Measurements from ENCODE around the gene SSBP3. TPM values are rescaled to one million over a fixed set of nuclear protein-coding genes. Genes with fewer than 3 reads are reported as not detected.

The SSBP3 gene
- total and polyA plus RNA-seq, 9 of the 15 experiments (the other 6 are each of a cell fraction or from before 2014, with no cell fraction given) = 8.7 to 108 (median 33.8) TPM

GRCh38 chr1:54255026-54255702, 151.0 kb downstream of the SSBP3 start:
- ChIA-PET POLR2A (interaction anchor here (0.8 kb wide), 1 partner anchor 42 kb away, joined by 3 read pairs; no protein-coding TSS in a partner anchor), CTCF (ENCODE audit: low intra/inter-chr PET ratio) (no interaction called here)

More at GRCh38 chr1:54255026-54255702, 151.0 kb downstream of the SSBP3 start:
- TF ChIP-seq ZNF311 (CRISPR knock-in tag; IDR thresholded peaks at IDR 0.05) (no peak), HDAC1 (IDR thresholded peaks at IDR 0.05) (no peak), E2F1 (CRISPR knock-in tag; IDR thresholded peaks at IDR 0.05) (no peak)
- TF ChIP-seq, protein P1, sequence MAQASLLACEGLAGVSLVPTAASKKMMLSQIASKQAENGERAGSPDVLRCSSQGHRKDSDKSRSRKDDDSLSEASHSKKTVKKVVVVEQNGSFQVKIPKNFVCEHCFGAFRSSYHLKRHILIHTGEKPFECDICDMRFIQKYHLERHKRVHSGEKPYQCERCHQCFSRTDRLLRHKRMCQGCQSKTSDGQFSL (CRISPR knock-in tag; IDR thresholded peaks at IDR 0.05) = no peak
- TF ChIP-seq, protein P1 (tag; IDR thresholded peaks at IDR 0.05) = peak in 1 of 2 experiments; percentile 83; a peak in 2 of 4 replicates
- 91% methylated on average over 8 of the region's 9 CpGs for WGBS (ENCODE audit: insufficient coverage, low coverage, missing lambda C conversion rate)
- Histone ChIP-seq H2AFZ (ENCODE audit: low read depth, low read length) (no peak overlapping the region), H3K9me1 (ENCODE audit: control insufficient read depth, insufficient read depth, low read length) (no peaks in the 10 kb centered on the region), H3K9ac (ENCODE audit: insufficient read depth in 1 of 2, low read depth in 2 of 2, low read length in 2 of 2) (peak overlapping the region in 1 of 2 experiments; percentile 21; a peak in 1 of 4 replicates), H3K27me3 (ENCODE audit: control insufficient read depth in 2 of 2, insufficient read depth in 2 of 2, low read length in 2 of 2) (no peaks in the 10 kb centered on the region), H3K9me3 (replicated peaks; ENCODE audit: control insufficient read depth, insufficient read depth, low read depth, low read length) (no peaks in the 10 kb centered on the region), H4K20me1 (replicated peaks; ENCODE audit: control insufficient read depth, insufficient read depth, low read length) (no peaks in the 10 kb centered on the region), H3K4me3 (no peak overlapping the region), H3K79me2 (ENCODE audit: control insufficient read depth, insufficient read depth, low read length) (no peaks in the 10 kb centered on the region), H3K4me1 (replicated peaks in 1 of 2; ENCODE audit: control insufficient read depth in 2 of 2, insufficient read depth in 2 of 2, low read length in 2 of 2) (peaks cover 0 to 7% of the 10 kb centered on the region in 2 experiments; a peak in 1 of 5 replicates), H3K36me3 (ENCODE audit: control insufficient read depth, insufficient read depth, low read length) (peaks cover 29% of the 10 kb centered on the region; the same call in 2 of the 3 replicates), H3K4me2 (ENCODE audit: insufficient read depth, low read length) (no peak overlapping the region), H3K27ac (ENCODE audit: extremely low read depth, low read depth, low read length) (no peak overlapping the region)
- no peak for DNase-seq (ENCODE audit: extremely low read depth in 1 of 4, low spot score in 3 of 4)
- intact Hi-C loops (cut with micrococcal nuclease) (no loop called here), in situ Hi-C loops (cut with MboI) (no loop called here)
- no TSS peak for BruUV-seq (replicated peaks)
- FAIRE-seq = no peak
- no peak for ATAC-seq
